ENCODE results near the gene ERP44.

Gene ERP44

GRCh38 chr9:100131875-100132430, 33.2 kb upstream of the ERP44 start:
- no peak overlapping the region for H3K4me2 ChIP-seq (ENCODE audit: low read length)
- no peaks in the 10 kb centered on the region for H3K27me3 ChIP-seq (ENCODE audit: control insufficient read depth, insufficient read depth, low read length)
- no peak overlapping the region for H3K27ac ChIP-seq
- H3K79me2 ChIP-seq, result no peaks in the 10 kb centered on the region
- no peaks in the 10 kb centered on the region for H3K36me3 ChIP-seq (ENCODE audit: control insufficient read depth, insufficient read depth, low read length)
- no peaks in the 10 kb centered on the region for H3K4me1 ChIP-seq
- no peak for TF ChIP-seq CTCF (IDR thresholded peaks at IDR 0.05)
- no peak overlapping the region for H3K9ac ChIP-seq
- no peak overlapping the region for H3K4me3 ChIP-seq (ENCODE audit: low read depth, low read length)
- no peak overlapping the region for H2AFZ ChIP-seq
- H3K9me3 ChIP-seq (ENCODE audit: control insufficient read depth, low read length), result no peaks in the 10 kb centered on the region

- no peaks in the 10 kb centered on the region for H3K36me3 ChIP-seq (ENCODE audit: control insufficient read depth, insufficient read depth, low read length)
- H3K9ac ChIP-seq, result no peak overlapping the region
- no peak overlapping the region for H2AFZ ChIP-seq
- H3K9me3 ChIP-seq (ENCODE audit: control insufficient read depth, low read length), result no peaks in the 10 kb centered on the region
- no peak for TF ChIP-seq CTCF (IDR thresholded peaks at IDR 0.05)
- no peak overlapping the region for H3K4me3 ChIP-seq (ENCODE audit: low read depth, low read length)
- H3K4me1 ChIP-seq, result no peaks in the 10 kb centered on the region
- H3K27ac ChIP-seq, result no peak overlapping the region
- H3K27me3 ChIP-seq (ENCODE audit: control insufficient read depth, insufficient read depth, low read length), result no peaks in the 10 kb centered on the region
- H3K79me2 ChIP-seq, result no peaks in the 10 kb centered on the region
- no peak overlapping the region for H3K4me2 ChIP-seq (ENCODE audit: low read length)
These were observed 32.4 kb upstream of the ERP44 start for GRCh38 chr9:100131216-100131615.

- Histone ChIP-seq H3K4me2 (ENCODE audit: low read length) (no peak overlapping the region), H3K9me3 (ENCODE audit: control insufficient read depth, low read length) (no peaks in the 10 kb centered on the region), H3K4me3 (ENCODE audit: low read depth, low read length) (no peak overlapping the region), H2AFZ (no peak overlapping the region), H3K79me2 (no peaks in the 10 kb centered on the region), H3K27ac (no peak overlapping the region), H3K4me1 (no peaks in the 10 kb centered on the region), H3K9ac (no peak overlapping the region), H3K36me3 (ENCODE audit: control insufficient read depth, insufficient read depth, low read length) (no peaks in the 10 kb centered on the region), H3K27me3 (ENCODE audit: control insufficient read depth, insufficient read depth, low read length) (no peaks in the 10 kb centered on the region)
- no peak for TF ChIP-seq CTCF (IDR thresholded peaks at IDR 0.05)
These were observed 31.0 kb upstream of the ERP44 start for GRCh38 chr9:100129772-100130171.

- no peak overlapping the region for H3K9ac ChIP-seq
- H3K27ac ChIP-seq, result no peak overlapping the region
- H3K9me3 ChIP-seq (ENCODE audit: control insufficient read depth, low read length), result no peaks in the 10 kb centered on the region
- no peaks in the 10 kb centered on the region for H3K79me2 ChIP-seq
- H3K36me3 ChIP-seq (ENCODE audit: control insufficient read depth, insufficient read depth, low read length), result no peaks in the 10 kb centered on the region
- no peak overlapping the region for H2AFZ ChIP-seq
- H3K4me1 ChIP-seq, result no peaks in the 10 kb centered on the region
- no peaks in the 10 kb centered on the region for H3K27me3 ChIP-seq (ENCODE audit: control insufficient read depth, insufficient read depth, low read length)
- H3K4me2 ChIP-seq (ENCODE audit: low read length), result no peak overlapping the region
- TF ChIP-seq CTCF (IDR thresholded peaks at IDR 0.05), result no peak
- no peak overlapping the region for H3K4me3 ChIP-seq (ENCODE audit: low read depth, low read length)
These were observed 27.6 kb upstream of the ERP44 start for GRCh38 chr9:100126423-100126822.

GRCh38 chr9:100125910-100126309, 27.1 kb upstream of the ERP44 start:
- H3K36me3 ChIP-seq (ENCODE audit: control insufficient read depth, insufficient read depth, low read length), result no peaks in the 10 kb centered on the region

More at GRCh38 chr9:100125910-100126309, 27.1 kb upstream of the ERP44 start:
- H3K9ac ChIP-seq, result no peak overlapping the region
- H3K4me1 ChIP-seq, result no peaks in the 10 kb centered on the region
- H3K27ac ChIP-seq, result no peak overlapping the region
- no peak for TF ChIP-seq CTCF (IDR thresholded peaks at IDR 0.05)
- no peaks in the 10 kb centered on the region for H3K79me2 ChIP-seq
- no peaks in the 10 kb centered on the region for H3K9me3 ChIP-seq (ENCODE audit: control insufficient read depth, low read length)
- H3K27me3 ChIP-seq (ENCODE audit: control insufficient read depth, insufficient read depth, low read length), result no peaks in the 10 kb centered on the region
- no peak overlapping the region for H3K4me3 ChIP-seq (ENCODE audit: low read depth, low read length)
- no peak overlapping the region for H3K4me2 ChIP-seq (ENCODE audit: low read length)
- H2AFZ ChIP-seq, result no peak overlapping the region
